Endodermal cell (in vitro differentiated cells): ENCODE results near the gene CLEC4G. TPM values are rescaled to one million over a fixed set of nuclear protein-coding genes. Genes with fewer than 3 reads are reported as not detected.

Experiments used
- DNase-seq: peaks from one replicate; pipeline ENCODE4 v3.0.0-alpha.2; 2017
- H3K27ac ChIP-seq: 2 replicates; pipeline ENCODE4 v1.5.1; 2013; ENCODE audit warnings: mild to moderate bottlenecking, low read depth, low read length, moderate library complexity
- H3K27me3 ChIP-seq: 2 replicates; pipeline ENCODE4 v1.6.1; 2013; ENCODE audit warnings: mild to moderate bottlenecking, low read length, moderate library complexity; ENCODE audit not compliant: insufficient read depth, control insufficient read depth, poor library complexity, severe bottlenecking
- H3K36me3 ChIP-seq: 2 replicates; pipeline ENCODE4 v1.7.0; 2013; ENCODE audit warnings: mild to moderate bottlenecking, low read length, moderate library complexity; ENCODE audit not compliant: control insufficient read depth, insufficient read depth
- H3K4me1 ChIP-seq: one replicate; pipeline ENCODE4 v1.7.0; 2013; ENCODE audit warnings: low read length; ENCODE audit not compliant: control insufficient read depth, insufficient read depth
- H3K4me3 ChIP-seq: 2 replicates; pipeline ENCODE4 v1.5.1; 2013; ENCODE audit warnings: mild to moderate bottlenecking, low read length, moderate library complexity
- H3K9ac ChIP-seq: 2 replicates; pipeline ENCODE4 v1.6.1; 2013; ENCODE audit warnings: mild to moderate bottlenecking, low read length, moderate library complexity; ENCODE audit not compliant: poor library complexity, severe bottlenecking; ENCODE audit errors: extremely low read depth
- H3K9me3 ChIP-seq: 2 replicates; pipeline ENCODE4 v1.6.1; 2013; ENCODE audit warnings: mild to moderate bottlenecking, low read length, moderate library complexity; ENCODE audit not compliant: control insufficient read depth
- H3K27ac Mint-ChIP-seq: 2 replicates; pipeline ENCODE4 v1.8.0; 2020; ENCODE audit warnings: mixed read lengths
- H3K27me3 Mint-ChIP-seq: 2 replicates; pipeline ENCODE4 v1.8.0; 2021; ENCODE audit warnings: mild to moderate bottlenecking, mixed read lengths; ENCODE audit not compliant: insufficient read depth
- H3K36me3 Mint-ChIP-seq: 2 replicates; pipeline ENCODE4 v1.8.0; 2020; ENCODE audit warnings: low read depth, mixed read lengths
- H3K4me1 Mint-ChIP-seq: 2 replicates; pipeline ENCODE4 v1.8.0; 2020; ENCODE audit warnings: mixed read lengths
- H3K4me3 Mint-ChIP-seq: 2 replicates; pipeline ENCODE4 v1.8.0; 2020; ENCODE audit warnings: mild to moderate bottlenecking, moderate library complexity, mixed read lengths
- H3K9me3 Mint-ChIP-seq: 2 replicates; pipeline ENCODE4 v1.8.0; 2020; ENCODE audit warnings: mild to moderate bottlenecking, mixed read lengths
- WGBS, 2 experiments: methylation state at CpG; one replicate each; pipeline versions ENCODE4 v1.1.5 to v1.1.7; 2013; ENCODE audit warnings: missing lambda C conversion rate in 2 of 2, mixed read lengths in 1 of 2; ENCODE audit not compliant: insufficient coverage in 1 of 2, insufficient read length in 1 of 2; 5-methylcytosine and 5-hydroxymethylcytosine counted together
- total RNA-seq, 2 donors: library from RNA; stranded (reverse); fragmentation: NEBNext Ultra II Directional in 1 of 2; extraction: Animal tissue kit (Norgen Biotek cat#: 25700) in 1 of 2; gene quantifications; 2 replicates in 1 of 2; 3 replicates in 1 of 2; pipeline ENCODE4 v1.2.1, GENCODE V29; 2021
- TF ChIP-seq, protein P1 (sequence below): fragments of 200-600 bp; sonication (generic); conservative IDR thresholded peaks from 2 replicates; pipeline ENCODE4 v1.5.0; 2021; ENCODE audit warnings: antibody characterized with exemption, mild to moderate bottlenecking

The CLEC4G gene
- total RNA-seq, 2 donors from 2014 or later: not detected

DNA sequence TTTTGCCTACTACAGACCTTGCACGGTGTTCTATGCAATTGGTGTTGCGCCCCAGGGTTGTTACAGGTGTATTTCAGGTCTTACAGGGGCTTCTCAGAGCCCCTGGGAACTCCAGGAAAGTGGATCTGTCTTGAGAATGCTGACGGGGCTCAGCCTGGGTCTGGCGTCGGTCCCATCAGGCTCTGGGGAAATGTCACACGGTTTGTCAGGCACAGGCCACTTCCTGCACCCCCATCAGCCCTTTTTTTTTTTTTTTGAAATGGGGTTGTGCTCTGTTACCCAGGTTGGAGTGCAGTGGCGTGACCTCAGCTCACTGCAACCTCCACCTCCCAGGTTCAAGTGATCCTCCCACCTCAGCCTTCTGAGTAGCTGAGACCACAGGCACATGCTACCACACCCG lies 13.2 kb downstream of the CLEC4G start:
- Mint-ChIP-seq H3K27ac (no peak overlapping the region), H3K4me1 (no peaks in the 10 kb centered on the region), H3K4me3 (no peak overlapping the region), H3K27me3 (peaks cover 26% of the 10 kb centered on the region), H3K36me3 (no peaks in the 10 kb centered on the region), H3K9me3 (no peaks in the 10 kb centered on the region)
- no peaks in the 10 kb centered on the region for H3K4me1 ChIP-seq
- H3K27ac ChIP-seq: no peak overlapping the region
- H3K4me3 ChIP-seq: no peak overlapping the region
- no peaks in the 10 kb centered on the region for H3K36me3 ChIP-seq
- TF ChIP-seq, protein P1, sequence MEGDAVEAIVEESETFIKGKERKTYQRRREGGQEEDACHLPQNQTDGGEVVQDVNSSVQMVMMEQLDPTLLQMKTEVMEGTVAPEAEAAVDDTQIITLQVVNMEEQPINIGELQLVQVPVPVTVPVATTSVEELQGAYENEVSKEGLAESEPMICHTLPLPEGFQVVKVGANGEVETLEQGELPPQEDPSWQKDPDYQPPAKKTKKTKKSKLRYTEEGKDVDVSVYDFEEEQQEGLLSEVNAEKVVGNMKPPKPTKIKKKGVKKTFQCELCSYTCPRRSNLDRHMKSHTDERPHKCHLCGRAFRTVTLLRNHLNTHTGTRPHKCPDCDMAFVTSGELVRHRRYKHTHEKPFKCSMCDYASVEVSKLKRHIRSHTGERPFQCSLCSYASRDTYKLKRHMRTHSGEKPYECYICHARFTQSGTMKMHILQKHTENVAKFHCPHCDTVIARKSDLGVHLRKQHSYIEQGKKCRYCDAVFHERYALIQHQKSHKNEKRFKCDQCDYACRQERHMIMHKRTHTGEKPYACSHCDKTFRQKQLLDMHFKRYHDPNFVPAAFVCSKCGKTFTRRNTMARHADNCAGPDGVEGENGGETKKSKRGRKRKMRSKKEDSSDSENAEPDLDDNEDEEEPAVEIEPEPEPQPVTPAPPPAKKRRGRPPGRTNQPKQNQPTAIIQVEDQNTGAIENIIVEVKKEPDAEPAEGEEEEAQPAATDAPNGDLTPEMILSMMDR: no peak
- 68 to 81% methylated on average over 4 to 8 of the region's 8 CpGs for WGBS, 2 experiments
- DNase-seq: no peak
- H3K9ac ChIP-seq: no peak overlapping the region
- H3K9me3 ChIP-seq: no peaks in the 10 kb centered on the region
- H3K27me3 ChIP-seq: no peaks in the 10 kb centered on the region

DNA sequence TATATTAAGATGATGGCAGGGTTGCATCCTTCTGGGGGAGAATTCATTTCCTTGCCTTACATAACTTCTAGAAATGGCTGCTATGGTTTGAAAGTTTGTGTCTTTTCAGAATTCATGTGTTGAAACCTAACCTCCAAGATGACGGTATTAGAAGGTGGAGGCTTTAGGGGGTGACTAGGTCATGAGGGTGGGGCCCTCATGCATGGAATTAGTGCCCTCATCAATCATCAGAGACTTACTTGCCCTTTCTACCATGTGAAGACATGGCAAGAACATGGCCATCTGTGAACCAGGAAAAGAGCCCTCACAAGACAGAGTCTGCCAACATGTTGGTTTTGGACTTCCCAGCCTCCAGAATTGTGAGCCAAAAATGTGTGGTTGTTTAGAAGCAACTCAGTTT lies 15.1 kb downstream of the CLEC4G start:
- TF ChIP-seq, protein P1: no peak
- peaks cover 19% of the 10 kb centered on the region for H3K27me3 Mint-ChIP-seq
- no peak overlapping the region for H3K27ac ChIP-seq
- H3K9me3 Mint-ChIP-seq: no peaks in the 10 kb centered on the region
- H3K9me3 ChIP-seq: no peaks in the 10 kb centered on the region
- no peak overlapping the region for H3K4me3 ChIP-seq
- no peaks in the 10 kb centered on the region for H3K4me1 Mint-ChIP-seq
- H3K36me3 ChIP-seq: no peaks in the 10 kb centered on the region
- no peak overlapping the region for H3K27ac Mint-ChIP-seq
- no peaks in the 10 kb centered on the region for H3K27me3 ChIP-seq
- no peak for DNase-seq
- WGBS, 2 experiments: 82% methylated on average over 1 of the region's 1 CpG; no CpG with 5 or more reads in 1 of the 2 experiments
- H3K4me3 Mint-ChIP-seq: no peak overlapping the region
- H3K9ac ChIP-seq: no peak overlapping the region
- no peaks in the 10 kb centered on the region for H3K4me1 ChIP-seq
- no peaks in the 10 kb centered on the region for H3K36me3 Mint-ChIP-seq

DNA sequence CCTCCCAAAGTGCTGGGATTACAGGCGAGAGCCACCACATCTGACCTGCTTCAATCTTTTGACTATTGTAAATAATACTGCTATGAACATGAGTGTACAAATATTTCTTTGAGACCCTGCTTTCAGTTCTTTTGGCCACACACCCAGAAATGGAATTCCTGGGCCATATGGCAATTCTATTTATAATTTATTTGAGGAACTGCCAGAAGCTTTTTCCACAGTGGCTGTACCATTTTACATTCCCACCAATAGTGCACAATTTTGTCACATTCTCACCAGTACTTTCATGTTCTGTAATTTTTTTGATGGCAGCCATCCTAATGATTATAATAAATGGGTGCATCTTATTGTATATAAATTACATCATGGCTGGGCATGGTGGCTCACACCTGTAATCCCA lies 16.2 kb downstream of the CLEC4G start:
- no peaks in the 10 kb centered on the region for H3K4me1 ChIP-seq
- H3K9me3 Mint-ChIP-seq: no peaks in the 10 kb centered on the region
- no peaks in the 10 kb centered on the region for H3K4me1 Mint-ChIP-seq
- peaks cover 16% of the 10 kb centered on the region for H3K27me3 Mint-ChIP-seq
- no peaks in the 10 kb centered on the region for H3K36me3 ChIP-seq
- H3K27me3 ChIP-seq: no peaks in the 10 kb centered on the region
- no peak overlapping the region for H3K4me3 Mint-ChIP-seq
- no peak overlapping the region for H3K4me3 ChIP-seq
- WGBS, 2 experiments: 94% methylated on average over 1 of the region's 1 CpG; no CpG with 5 or more reads in 1 of the 2 experiments
- H3K9ac ChIP-seq: no peak overlapping the region
- no peaks in the 10 kb centered on the region for H3K9me3 ChIP-seq
- DNase-seq: no peak
- TF ChIP-seq, protein P1: no peak
- H3K36me3 Mint-ChIP-seq: no peaks in the 10 kb centered on the region
- H3K27ac ChIP-seq: no peak overlapping the region
- no peak overlapping the region for H3K27ac Mint-ChIP-seq
